ENCODE measurements around the gene CLIC5.

The CLIC5 gene

DNA sequence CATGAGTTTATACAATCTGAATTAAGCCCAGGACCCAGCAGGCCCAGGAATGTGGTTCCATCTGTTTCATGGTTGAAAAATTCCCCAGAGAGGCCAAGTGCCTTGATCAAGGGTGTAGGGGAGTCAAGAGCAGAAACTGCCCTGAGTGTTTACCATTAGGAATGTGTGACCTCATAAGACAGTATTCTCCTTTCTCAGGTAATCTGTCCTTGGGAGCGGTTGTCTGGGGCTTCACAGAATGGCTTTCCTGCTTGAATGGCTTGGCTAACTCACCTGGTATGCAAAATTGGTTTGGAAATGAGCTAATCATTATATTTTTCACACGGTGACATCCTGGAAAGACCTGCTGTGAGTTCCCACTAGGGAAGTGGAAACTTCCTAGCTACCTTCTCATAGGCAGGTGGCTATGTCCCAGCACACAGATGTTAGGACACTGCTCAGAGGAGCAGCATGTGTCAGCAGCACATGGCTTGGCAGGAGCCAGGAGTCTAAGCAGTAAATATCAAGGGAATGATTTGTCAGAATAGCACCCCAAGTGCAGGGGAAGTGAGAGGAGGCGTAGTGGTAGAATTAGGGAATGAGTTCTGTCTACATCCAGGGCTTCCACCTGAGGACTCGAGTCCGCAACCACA lies 17.7 kb downstream of the CLIC5 start:
- no peak for DNase-seq (ENCODE audit: low read depth in 2 of 2)

DNA sequence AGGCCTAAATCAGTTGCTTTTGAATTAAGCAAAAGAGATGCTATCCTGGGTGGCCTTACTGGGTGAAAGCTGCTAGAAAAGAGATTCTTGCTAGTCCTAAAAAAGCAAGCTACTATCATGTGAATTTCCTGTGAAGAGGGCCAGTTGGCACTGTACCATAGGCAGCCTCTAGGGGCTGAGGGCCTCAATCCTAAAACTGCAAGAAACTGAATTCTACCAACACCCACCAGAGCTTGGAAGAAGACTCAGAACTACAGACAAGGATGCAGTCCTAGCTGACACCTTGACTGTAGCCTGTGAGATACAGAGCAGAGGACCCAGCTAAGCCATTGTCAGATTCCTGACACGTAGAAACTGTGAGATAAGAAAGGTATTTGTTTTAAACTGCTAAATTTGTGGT lies 24.5 kb downstream of the CLIC5 start:
- no peak for DNase-seq (ENCODE audit: low read depth in 2 of 2)

DNA sequence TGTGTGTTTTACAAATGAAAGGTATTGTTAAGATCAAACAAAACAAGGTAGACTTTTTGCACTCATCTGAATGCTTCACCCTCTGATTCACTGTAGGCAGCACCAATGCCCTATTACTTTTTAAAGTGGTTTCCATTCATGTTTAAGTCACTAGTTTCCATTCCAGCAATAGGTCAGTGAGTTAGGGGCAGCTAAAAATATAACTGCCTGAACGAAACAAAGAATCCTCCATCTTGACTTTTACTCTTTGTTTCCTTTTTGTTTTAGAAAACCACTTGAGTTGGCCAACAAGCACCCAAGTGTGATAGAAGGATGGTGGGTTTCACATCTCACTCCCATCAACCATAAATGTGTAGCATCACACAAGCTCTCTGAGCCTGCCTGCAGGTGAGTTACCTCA lies 25.5 kb downstream of the CLIC5 start:
- no peak for DNase-seq (ENCODE audit: low read depth in 2 of 2)

DNA sequence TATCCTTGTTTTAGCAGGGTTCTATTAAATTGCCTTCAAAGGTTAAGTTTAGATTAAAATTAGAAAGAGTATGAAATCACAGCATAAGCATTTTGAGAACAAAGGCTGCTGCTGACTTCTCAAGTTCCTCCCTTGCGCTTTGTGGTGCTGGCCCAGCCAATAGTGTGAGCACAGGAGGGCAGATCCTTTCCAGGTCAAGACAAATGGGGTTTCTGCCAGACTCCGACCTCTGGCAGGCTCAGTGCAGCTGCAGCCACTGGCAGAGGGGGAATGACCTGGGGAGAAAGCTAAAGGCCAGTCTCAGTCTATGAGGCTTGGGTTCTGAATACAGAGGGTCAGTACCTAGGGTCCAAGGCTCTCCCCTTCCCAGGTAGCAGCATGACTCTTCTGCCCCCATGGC lies 27.0 kb downstream of the CLIC5 start:
- DNase-seq (ENCODE audit: low read depth in 2 of 2), result no peak

DNA sequence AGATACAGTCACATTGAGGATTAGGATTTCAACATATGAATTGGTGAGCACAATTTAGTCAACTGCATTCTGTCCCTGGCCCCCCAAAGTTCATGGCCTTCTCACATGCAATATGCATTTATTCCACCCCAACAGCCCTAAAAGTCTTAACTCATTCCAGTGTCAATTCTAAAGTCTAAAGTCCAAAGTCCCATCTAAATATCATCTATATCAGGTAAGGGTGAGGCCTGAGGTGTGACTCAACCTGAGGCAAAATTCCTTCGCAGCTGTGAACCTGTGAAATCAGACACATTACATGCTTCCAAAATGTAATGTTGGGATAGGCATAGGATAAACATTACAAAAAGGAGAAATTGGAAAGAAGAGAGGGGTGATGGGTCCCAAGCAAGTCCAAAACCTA lies 27.8 kb downstream of the CLIC5 start:
- no peak for DNase-seq (ENCODE audit: low read depth in 2 of 2)

DNA sequence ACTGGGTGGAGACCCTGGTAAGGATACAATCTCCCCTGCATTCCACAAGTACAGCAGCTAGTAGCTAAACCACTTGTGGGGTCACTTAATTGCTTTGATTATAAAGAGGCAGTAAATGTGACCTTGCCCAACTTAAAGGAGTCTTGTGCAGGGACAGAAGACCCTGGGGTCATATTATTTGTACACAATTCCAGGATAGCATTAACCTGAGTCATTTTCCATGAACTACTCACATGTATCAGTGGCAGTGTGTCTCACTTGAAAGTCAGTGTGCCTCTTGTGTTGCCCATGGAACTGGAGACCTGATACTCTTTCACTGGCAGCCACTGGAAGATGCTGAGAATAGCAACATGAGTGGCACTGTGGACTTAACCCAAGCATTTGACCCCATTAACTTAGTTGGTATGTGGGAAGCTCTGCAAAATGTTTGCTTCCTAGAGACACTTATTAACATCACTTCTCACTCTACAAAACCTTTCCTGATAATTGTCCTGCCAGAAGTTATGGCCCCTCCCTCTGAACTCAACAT lies 28.9 kb downstream of the CLIC5 start:
- DNase-seq (ENCODE audit: low read depth in 2 of 2), result no peak

DNA sequence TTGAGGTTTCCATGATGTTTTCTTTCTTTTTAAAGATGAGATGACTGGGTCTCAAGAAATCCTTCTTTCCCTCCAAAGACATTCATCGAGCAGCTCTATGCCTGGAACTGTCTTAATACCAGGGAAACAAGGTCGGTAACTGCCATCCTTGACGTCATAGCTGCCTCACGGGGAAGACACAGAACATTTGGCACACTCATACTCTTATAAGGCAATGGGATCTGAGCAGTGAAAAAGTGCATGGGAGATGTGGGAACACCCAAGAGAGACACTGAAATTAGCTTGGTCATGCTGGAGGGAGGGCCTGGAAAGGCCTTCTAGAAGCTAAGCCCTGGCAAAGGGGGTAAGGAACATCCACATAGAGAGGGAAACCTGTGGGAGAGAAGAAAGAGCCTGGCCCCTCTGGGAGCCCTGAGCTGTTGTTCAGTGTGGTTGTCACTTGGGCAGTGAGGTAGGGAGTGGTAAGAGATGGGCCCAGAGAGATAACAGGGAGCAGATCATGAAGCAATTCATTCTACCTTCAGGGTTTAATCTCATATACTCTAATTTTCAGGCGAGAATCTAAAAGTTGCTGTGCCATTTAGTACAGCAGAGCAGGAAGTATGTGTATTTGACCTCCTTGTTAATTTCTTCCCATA lies 30.8 kb downstream of the CLIC5 start:
- no peak for DNase-seq (ENCODE audit: low read depth in 2 of 2)

DNA sequence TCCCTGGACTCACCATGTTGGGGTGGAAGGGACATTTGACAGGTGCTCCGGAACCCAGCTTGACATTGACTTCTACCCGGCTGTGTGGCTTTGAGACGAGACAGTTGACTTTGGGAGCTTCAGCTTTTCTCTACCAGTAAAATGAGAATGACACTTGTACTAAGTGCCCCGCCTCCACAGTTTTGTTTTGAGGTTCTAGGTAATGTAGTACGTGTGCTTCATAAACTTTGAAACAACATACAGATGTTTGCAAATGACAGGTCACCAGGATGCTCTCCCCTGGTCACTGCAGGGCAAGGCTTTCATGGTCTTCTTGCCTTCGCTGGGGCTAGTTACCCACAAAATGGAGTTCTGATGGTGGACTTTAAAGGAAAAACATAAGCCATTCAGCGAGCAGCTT lies 31.3 kb downstream of the CLIC5 start:
- no peak for DNase-seq (ENCODE audit: low read depth in 2 of 2)

DNA sequence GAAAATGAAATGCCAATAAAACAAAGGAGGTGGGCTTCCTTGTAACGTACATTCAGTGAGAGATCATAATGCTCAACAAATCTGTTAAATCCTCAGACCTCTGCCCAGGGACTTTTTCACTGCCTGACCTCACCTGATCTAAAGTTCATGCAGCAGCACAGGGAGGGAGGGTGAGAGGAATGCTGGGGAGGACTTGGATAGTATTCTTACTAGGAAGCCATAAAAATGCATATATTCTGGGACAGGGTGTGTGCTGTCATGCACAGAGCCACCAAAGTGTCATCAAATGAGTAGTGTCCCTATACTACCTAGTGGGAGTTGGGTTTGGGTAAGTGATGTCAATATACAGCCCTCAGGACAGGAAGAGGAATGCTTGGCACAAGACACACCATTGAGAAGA lies 32.6 kb downstream of the CLIC5 start:
- DNase-seq (ENCODE audit: low read depth in 2 of 2), result no peak

DNA sequence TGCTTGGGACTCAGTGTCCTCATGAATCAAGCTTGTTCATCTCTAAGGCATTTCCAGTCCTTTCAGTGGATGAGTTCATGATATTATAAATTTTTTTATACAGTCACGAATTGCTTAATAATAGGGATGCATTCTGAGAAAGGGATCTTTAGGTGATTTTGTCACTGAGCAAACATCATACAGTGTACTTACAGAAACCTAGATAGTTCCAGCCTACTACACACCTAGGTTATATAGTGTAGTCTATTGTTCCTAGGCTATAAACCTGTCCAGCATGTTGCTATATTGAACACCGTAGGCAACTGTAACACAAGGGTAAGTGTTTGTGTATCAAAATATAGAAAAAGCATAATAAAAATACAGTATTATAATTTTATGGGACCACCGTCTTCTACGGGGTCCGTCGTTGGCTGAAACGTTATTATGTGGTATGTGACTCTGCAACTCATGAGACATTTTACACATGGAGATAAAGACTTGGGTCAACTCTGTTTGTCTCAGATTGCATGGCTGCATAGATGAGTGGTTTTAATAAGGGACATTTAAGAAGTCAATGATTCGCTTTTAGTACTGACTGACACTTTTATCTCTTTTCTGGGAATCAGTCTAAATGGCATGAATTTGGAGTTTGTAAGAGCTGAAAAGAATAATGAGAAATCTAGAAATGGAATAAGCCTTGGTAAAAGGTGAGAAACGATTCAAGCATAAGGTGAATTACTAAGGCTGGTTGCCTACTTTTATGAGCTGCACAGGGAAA lies 33.2 kb downstream of the CLIC5 start:
- DNase-seq (ENCODE audit: low read depth in 2 of 2), result no peak

DNA sequence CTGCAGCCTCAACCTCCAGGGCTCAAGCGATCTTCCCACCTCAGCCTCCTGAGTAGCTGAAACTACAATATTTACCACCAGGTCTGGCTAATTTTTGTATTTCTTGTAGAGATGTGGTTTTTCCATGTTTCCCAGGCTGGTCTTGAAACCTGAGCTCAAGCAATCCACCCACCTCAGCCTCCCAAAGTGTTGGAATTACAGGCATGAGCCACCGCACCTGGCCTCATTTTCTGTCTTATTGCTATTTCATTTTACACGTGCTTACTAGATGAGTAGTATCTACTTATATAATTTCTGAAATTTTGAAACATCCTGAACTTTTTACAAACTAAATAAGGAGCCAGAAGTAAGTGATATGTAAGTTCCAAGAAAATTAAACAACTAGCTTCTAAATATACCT lies 34.6 kb downstream of the CLIC5 start:
- no peak for DNase-seq (ENCODE audit: low read depth in 2 of 2)

DNA sequence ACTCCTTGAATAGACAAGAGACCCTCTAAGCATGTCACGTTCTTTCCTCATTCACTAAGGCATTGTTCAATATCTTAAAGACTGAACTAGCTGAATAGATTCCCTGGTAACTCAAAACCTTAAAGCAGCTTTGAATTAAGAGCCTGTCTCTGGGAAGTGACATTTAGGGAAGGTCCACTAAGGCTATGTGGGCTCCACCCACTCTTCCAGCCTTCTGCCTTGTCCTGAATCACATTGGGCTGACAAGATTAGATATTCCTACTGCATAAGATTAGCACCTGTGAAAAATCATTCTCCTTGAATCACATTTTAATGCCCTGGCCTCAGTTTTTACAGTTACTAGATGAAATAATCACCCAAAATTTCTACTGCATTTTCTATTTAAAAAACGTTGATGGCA lies 36.3 kb downstream of the CLIC5 start:
- no peak for DNase-seq (ENCODE audit: low read depth in 2 of 2)

DNA sequence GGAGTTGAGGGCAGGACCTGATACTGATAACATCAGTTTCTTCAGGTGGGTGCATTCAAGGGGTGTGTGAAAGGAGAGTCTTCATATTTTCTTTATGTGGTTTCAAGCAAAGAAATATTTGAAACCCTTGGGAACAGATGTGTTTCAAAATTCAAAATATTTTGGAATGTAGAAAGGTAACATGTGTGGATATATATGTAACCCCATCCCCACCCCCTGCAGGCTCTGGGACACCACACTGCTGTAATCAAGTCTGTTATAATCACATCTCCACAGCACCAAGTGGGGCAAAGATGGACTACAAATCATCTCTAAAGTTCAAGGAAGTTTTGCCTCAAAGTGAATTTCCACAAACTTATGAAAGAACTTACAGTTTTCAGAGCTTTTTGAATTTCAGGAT lies 41.1 kb downstream of the CLIC5 start:
- DNase-seq (ENCODE audit: low read depth in 2 of 2), result no peak

DNA sequence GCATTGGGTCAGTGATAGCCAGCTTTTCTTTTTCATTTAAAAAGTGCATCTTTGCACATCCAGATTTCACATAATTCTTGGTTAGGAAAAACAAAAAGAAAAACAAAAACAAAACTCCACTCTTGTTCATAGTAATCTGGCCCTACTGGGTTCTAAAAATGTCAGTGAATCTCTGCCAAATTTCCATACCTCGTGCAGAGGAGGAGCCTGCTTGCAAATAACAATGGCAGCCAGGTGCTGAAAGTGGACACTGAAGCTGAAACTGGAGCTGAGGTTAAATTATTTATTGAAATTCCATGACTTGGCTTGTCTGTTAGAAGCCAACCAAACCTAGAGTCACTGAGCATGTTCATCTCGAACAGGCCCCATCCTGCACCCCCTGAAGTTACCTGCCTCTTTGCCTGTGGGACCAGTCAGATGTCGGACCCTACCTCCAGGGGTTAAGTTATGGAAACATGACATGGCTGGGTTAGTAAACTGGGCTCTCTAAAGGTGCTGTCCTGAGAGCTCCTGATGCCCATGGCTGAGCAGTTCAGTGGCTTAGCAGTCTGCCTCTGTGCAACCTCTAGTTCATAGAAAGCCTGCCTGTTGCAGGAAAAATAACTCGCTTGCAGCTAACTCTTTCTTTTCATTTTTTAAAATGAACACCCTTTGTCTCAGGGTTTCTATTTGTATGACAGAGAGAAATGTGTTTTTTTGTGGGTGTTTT lies 42.7 kb downstream of the CLIC5 start:
- no peak for DNase-seq (ENCODE audit: low read depth in 2 of 2)

DNA sequence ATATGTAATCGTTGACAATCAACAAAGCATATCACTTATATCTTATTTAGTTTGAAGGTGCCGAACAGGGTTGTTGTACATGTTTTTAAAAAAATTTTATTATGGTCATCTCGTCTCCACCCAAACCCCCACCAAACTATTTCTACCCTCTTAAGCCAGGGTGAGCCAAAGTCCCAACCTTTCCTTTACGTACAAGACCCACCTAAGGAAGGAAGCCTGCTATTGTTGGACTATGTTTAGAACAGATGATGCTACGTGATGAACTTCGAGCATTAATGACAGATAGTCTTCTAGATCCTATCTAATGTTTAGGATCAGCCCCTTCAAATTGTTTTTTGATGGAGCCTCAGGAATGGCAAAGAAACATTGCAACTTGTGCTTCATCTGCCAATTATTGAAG lies 44.4 kb downstream of the CLIC5 start:
- DNase-seq (ENCODE audit: low read depth in 2 of 2), result no peak

DNA sequence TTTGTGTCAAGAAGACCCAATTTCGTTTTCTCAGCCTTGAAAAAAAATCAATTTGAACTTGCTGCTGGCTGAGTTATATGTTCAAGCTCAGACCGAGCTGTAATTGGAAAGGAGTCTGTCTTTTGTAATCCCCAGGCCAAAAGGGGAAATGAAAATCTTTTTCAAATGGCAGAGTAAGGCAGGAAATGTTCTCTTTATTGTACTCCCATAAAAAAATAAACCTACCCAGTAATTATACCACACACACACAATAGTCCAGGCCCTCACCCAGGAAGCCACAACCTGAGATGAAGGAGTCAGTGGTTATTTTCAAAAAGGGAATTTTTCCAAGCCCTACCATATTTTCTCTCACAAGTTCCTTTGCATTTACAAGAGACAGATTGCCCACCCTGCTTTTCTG lies 45.3 kb downstream of the CLIC5 start:
- DNase-seq (ENCODE audit: low read depth in 2 of 2), result no peak

DNA sequence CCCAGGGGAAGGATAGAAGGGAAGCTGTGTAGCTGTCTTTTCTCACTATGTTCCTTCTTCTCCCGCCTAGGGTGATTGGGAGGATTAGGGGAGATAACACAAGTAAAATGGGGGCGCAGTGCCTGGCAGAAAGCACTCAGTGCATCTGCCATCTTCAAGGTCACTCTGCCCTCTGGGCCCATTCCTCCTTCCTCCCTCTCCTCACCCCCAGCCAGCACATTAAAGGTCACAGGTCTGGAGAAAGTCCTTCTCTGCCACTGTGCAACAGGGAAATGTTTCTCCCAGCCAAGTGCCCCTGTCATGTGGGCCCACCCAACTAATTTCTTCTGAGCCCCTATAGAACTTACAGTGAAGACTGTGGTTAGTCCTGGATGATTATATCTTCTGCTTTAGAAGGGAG lies 45.8 kb downstream of the CLIC5 start:
- DNase-seq (ENCODE audit: low read depth in 2 of 2), result no peak

DNA sequence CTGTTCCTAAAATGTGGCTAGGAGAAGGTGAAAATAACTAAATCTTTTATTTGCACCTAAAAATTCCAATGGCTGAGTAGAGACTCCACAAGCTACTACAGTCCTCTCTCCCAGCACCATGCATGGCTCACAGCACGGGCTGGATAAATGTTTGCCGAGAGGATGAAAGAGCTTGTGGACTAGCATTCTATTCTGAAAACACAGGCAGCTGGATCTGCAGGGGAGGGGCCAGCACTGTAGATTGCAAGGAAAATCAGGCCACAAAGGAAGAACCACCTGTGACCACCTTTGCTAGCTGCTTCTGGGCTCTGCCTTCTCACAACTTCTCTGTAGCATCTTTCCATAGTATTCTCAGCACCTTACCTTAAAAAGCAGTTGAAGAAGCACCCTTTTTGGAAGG lies 46.6 kb downstream of the CLIC5 start:
- no peak for DNase-seq (ENCODE audit: low read depth in 2 of 2)

DNA sequence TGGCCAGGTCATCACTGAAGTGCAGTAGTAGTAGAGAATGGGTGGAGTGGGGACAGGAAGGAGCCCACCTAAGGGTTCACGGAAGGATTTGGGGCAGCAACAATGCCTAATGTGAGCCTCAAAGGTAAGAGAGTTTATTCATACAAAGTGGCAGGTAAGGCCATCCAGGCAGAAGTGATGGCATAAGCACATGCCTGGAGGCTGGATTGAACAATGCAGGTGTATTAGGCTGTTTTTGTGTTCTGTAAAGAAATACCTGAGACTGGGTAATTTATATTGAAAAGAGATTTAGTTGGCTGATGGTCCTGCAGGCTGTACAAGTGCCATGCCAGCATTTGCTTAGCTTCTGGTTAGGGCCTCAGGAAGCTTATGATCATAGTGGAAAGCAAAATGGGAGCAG lies 48.3 kb downstream of the CLIC5 start:
- DNase-seq (ENCODE audit: low read depth in 2 of 2), result no peak

DNA sequence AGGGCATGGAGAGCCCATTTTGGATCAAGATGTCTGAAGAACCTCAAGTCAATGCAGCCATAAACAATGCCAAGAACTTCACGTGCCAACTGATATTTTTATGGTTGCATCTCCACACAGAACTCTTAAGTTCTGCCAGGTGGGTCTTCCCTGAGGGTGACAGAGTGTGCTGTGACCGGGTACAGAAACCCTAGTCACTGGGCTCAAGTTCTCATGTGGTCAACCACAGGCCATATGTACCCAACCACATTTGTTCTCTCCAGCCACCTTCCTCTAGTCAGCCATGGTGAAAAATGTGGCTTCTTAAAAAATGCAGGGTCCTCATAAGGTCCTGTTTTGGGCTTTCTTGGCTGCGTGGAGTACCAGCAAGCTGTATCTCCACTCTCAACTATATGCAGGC lies 48.9 kb downstream of the CLIC5 start:
- no peak for DNase-seq (ENCODE audit: low read depth in 2 of 2)

DNA sequence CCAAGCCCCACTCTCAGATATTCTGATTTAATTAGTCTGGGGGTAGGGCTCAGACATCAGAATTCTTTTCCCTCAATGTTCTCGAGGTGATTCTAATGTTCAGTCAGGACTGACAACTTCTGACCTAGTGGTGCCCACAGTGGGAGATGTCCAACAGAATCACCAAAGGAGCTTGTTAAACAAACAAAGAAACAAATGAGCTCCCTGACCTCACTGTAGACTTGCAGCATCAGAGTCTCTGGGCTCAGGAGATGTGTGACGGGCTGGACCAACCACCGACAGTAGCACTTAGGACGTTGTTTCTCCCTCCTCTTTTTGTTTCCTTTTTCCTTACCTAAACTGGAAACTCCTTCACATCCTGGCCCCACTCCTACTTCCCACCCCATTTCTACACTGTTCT lies 49.3 kb downstream of the CLIC5 start:
- no peak for DNase-seq (ENCODE audit: low read depth in 2 of 2)

DNA sequence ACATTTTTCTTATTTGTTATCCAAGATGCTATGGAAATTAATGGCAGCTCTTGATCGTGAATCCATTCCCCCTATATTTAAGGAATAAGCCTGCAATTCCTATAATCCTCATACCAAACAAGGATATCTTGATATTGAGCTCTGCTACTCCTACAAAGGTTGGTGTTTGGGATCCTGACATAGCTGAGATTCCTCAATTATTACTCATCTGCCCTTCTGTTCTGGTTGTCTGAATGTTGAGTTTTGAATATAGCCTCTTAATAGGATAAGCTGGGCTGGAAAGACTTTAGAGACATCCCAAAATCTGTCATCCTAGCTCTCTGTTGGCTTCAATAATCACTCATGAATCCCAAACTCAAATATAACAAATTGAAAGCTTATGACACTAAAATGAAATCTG lies 49.9 kb downstream of the CLIC5 start:
- DNase-seq (ENCODE audit: low read depth in 2 of 2), result no peak

DNA sequence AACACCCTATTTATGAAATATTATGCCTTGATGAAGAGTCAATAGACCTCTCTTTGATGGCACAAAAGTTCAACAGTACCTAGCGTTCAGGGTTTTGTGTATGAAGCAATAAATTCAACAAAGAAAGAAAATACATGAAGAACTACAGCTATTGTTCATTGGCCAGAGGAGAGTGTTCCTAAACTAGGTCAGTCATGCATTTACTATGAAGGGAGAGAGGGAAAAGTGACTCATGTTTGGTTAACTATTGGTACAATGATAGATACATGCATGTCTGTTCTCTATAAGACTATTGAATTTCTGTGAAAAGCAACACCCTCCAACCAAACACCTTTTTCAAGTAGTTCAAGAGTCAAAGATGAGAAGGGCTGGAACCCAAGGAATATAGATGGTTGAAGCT lies 50.7 kb downstream of the CLIC5 start:
- DNase-seq (ENCODE audit: low read depth in 2 of 2), result no peak
